Dendritic cell treated with granulocyte-macrophage colony-stimulating factor and Interleukin-4, amounts not matched to agents 40 ng/mL and 50 ng/mL, for 4 days (primary cell): ENCODE measurements around the gene JDP2.
A peak's percentile ranks its signal among the peaks of the same experiment; 100 is the strongest.
"Not testable (repeated sequence)": the region's sequence is repeated elsewhere in the genome, so short reads cannot be mapped to it uniquely, and the experiment has no call there.

Experiments used
- H3K27ac Mint-ChIP-seq: one replicate; pipeline ENCODE4 v1.8.0; 2022; ENCODE audit warnings: mild to moderate bottlenecking, mixed read lengths
- H3K27me3 Mint-ChIP-seq: one replicate; pipeline ENCODE4 v1.8.0; 2022; ENCODE audit warnings: mild to moderate bottlenecking, mixed read lengths
- H3K36me3 Mint-ChIP-seq: one replicate; pipeline ENCODE4 v1.8.0; 2022; ENCODE audit warnings: low read depth, mixed read lengths
- H3K4me1 Mint-ChIP-seq: one replicate; pipeline ENCODE4 v1.8.0; 2022; ENCODE audit warnings: low read depth, mixed read lengths
- H3K4me3 Mint-ChIP-seq: one replicate; pipeline ENCODE4 v1.8.0; 2022; ENCODE audit warnings: mild to moderate bottlenecking, moderate library complexity, mixed read lengths
- H3K9me3 Mint-ChIP-seq: one replicate; pipeline ENCODE4 v1.8.0; 2022; ENCODE audit warnings: mixed read lengths
- intact Hi-C: fragments of 100-400 bp; cut with micrococcal nuclease; formaldehyde crosslinking; loops from one replicate; pipeline ENCODE4 v1.15.0; 2022

Gene JDP2

GRCh38 chr14:75427482-75428229, at the start of gene JDP2:
Gene JDP2, plus strand, starts transcription at chr14:75428022. Its CDS starts 9,899 bp downstream, at chr14:75437921.
- H3K36me3 Mint-ChIP-seq = peaks cover 15% of the 10 kb centered on the region
- peaks cover 49% of the 10 kb centered on the region for H3K4me1 Mint-ChIP-seq
- intact Hi-C loops = loop anchor here (2.0 to 10.0 kb wide), 3 partner anchors 45 to 293 kb away; no protein-coding TSS in a partner anchor
- peak within 1 kb of the TSS; percentile 81 for H3K27ac Mint-ChIP-seq
- peak within 1 kb of the TSS; percentile 78 for H3K4me3 Mint-ChIP-seq
- H3K9me3 Mint-ChIP-seq = no peaks in the 10 kb centered on the region
- H3K27me3 Mint-ChIP-seq = no peaks in the 10 kb centered on the region

- peaks cover 15% of the 10 kb centered on the region for H3K4me1 Mint-ChIP-seq
- no peaks in the 10 kb centered on the region for H3K27me3 Mint-ChIP-seq
- H3K27ac Mint-ChIP-seq = no peak overlapping the region
- intact Hi-C loops = no loop called here
- H3K4me3 Mint-ChIP-seq = no peak overlapping the region
- peaks cover 5% of the 10 kb centered on the region for H3K9me3 Mint-ChIP-seq
- H3K36me3 Mint-ChIP-seq = no peaks in the 10 kb centered on the region
Observed at GRCh38 chr14:75379246-75379929, 48.4 kb upstream of the JDP2 start.

- no peaks in the 10 kb centered on the region for H3K36me3 Mint-ChIP-seq
- peaks cover 5% of the 10 kb centered on the region for H3K9me3 Mint-ChIP-seq
- no peak overlapping the region for H3K4me3 Mint-ChIP-seq
- H3K27me3 Mint-ChIP-seq = no peaks in the 10 kb centered on the region
- no peak overlapping the region for H3K27ac Mint-ChIP-seq
- intact Hi-C loops = loop anchor here (5.0 kb wide), 1 partner anchor 47 kb away; the partner anchor contains the start of gene JDP2
- peaks cover 19% of the 10 kb centered on the region for H3K4me1 Mint-ChIP-seq
Observed at GRCh38 chr14:75379930-75380270, 47.9 kb upstream of the JDP2 start.

GRCh38 chr14:75380656-75381055, 47.2 kb upstream of the JDP2 start:
- peaks cover 19% of the 10 kb centered on the region for H3K4me1 Mint-ChIP-seq
- H3K9me3 Mint-ChIP-seq = peaks cover 5% of the 10 kb centered on the region
- intact Hi-C loops = loop anchor here (5.0 kb wide), 1 partner anchor 47 kb away; the partner anchor contains the start of gene JDP2

GRCh38 chr14:75381642-75382041, 46.2 kb upstream of the JDP2 start:
- H3K36me3 Mint-ChIP-seq = no peaks in the 10 kb centered on the region
- H3K9me3 Mint-ChIP-seq = peaks cover 1% of the 10 kb centered on the region
- no peaks in the 10 kb centered on the region for H3K27me3 Mint-ChIP-seq
- no peak overlapping the region for H3K4me3 Mint-ChIP-seq
- H3K27ac Mint-ChIP-seq = no peak overlapping the region
- intact Hi-C loops = loop anchor here (5.0 kb wide), 1 partner anchor 46 kb away; the partner anchor contains the start of gene JDP2
- peaks cover 19% of the 10 kb centered on the region for H3K4me1 Mint-ChIP-seq

More at GRCh38 chr14:75380656-75381055, 47.2 kb upstream of the JDP2 start:
- Mint-ChIP-seq H3K27ac (no peak overlapping the region), H3K4me3 (no peak overlapping the region), H3K36me3 (no peaks in the 10 kb centered on the region), H3K27me3 (no peaks in the 10 kb centered on the region)

- Mint-ChIP-seq H3K27ac (peak overlapping the region; percentile 52), H3K4me1 (peaks cover 19% of the 10 kb centered on the region)
- H3K9me3 Mint-ChIP-seq, H3K27me3 Mint-ChIP-seq, H3K4me3 Mint-ChIP-seq, H3K36me3 Mint-ChIP-seq: not testable (repeated sequence)
- intact Hi-C loops = loop anchor here (5.0 kb wide), 1 partner anchor 44 kb away; the partner anchor contains the start of gene JDP2
Observed at GRCh38 chr14:75383219-75383618, 44.6 kb upstream of the JDP2 start.

- peak overlapping the region; percentile 52 for H3K27ac Mint-ChIP-seq
- H3K9me3 Mint-ChIP-seq = no peaks in the 10 kb centered on the region
- no peaks in the 10 kb centered on the region for H3K27me3 Mint-ChIP-seq
- H3K4me3 Mint-ChIP-seq = no peak overlapping the region
- H3K36me3 Mint-ChIP-seq = no peaks in the 10 kb centered on the region
- peaks cover 19% of the 10 kb centered on the region for H3K4me1 Mint-ChIP-seq
- intact Hi-C loops = loop anchor here (5.0 kb wide), 1 partner anchor 44 kb away; the partner anchor contains the start of gene JDP2
Observed at GRCh38 chr14:75383721-75384120, 44.1 kb upstream of the JDP2 start.

GRCh38 chr14:75389679-75390078, 38.1 kb upstream of the JDP2 start:
- no peaks in the 10 kb centered on the region for H3K36me3 Mint-ChIP-seq
- no peak overlapping the region for H3K4me3 Mint-ChIP-seq
- no peaks in the 10 kb centered on the region for H3K9me3 Mint-ChIP-seq
- H3K4me1 Mint-ChIP-seq = peaks cover 1% of the 10 kb centered on the region
- H3K27ac Mint-ChIP-seq = no peak overlapping the region
- H3K27me3 Mint-ChIP-seq = no peaks in the 10 kb centered on the region
- intact Hi-C loops = no loop called here

- no peaks in the 10 kb centered on the region for H3K4me1 Mint-ChIP-seq
- H3K9me3 Mint-ChIP-seq = no peaks in the 10 kb centered on the region
- H3K27me3 Mint-ChIP-seq = no peaks in the 10 kb centered on the region
- intact Hi-C loops = no loop called here
- H3K27ac Mint-ChIP-seq = no peak overlapping the region
- H3K4me3 Mint-ChIP-seq = no peak overlapping the region
- no peaks in the 10 kb centered on the region for H3K36me3 Mint-ChIP-seq
Observed at GRCh38 chr14:75390183-75390582, 37.6 kb upstream of the JDP2 start.

GRCh38 chr14:75391953-75392352, 35.9 kb upstream of the JDP2 start:
- H3K27me3 Mint-ChIP-seq = no peaks in the 10 kb centered on the region
- H3K4me3 Mint-ChIP-seq = no peak overlapping the region
- H3K27ac Mint-ChIP-seq = no peak overlapping the region
- H3K4me1 Mint-ChIP-seq = no peaks in the 10 kb centered on the region
- no peaks in the 10 kb centered on the region for H3K9me3 Mint-ChIP-seq
- intact Hi-C loops = no loop called here
- H3K36me3 Mint-ChIP-seq = no peaks in the 10 kb centered on the region

- H3K4me1 Mint-ChIP-seq = no peaks in the 10 kb centered on the region
- H3K27me3 Mint-ChIP-seq = no peaks in the 10 kb centered on the region
- intact Hi-C loops = no loop called here
- H3K4me3 Mint-ChIP-seq = no peak overlapping the region
- no peaks in the 10 kb centered on the region for H3K36me3 Mint-ChIP-seq
- H3K27ac Mint-ChIP-seq = no peak overlapping the region
- no peaks in the 10 kb centered on the region for H3K9me3 Mint-ChIP-seq
Observed at GRCh38 chr14:75392686-75393641, 34.9 kb upstream of the JDP2 start.

GRCh38 chr14:75393794-75394193, 34.0 kb upstream of the JDP2 start:
- Mint-ChIP-seq H3K36me3 (no peaks in the 10 kb centered on the region), H3K27me3 (no peaks in the 10 kb centered on the region), H3K27ac (no peak overlapping the region), H3K4me3 (no peak overlapping the region), H3K4me1 (no peaks in the 10 kb centered on the region), H3K9me3 (no peaks in the 10 kb centered on the region)
- intact Hi-C loops = no loop called here

- intact Hi-C loops = no loop called here
- Mint-ChIP-seq H3K36me3 (no peaks in the 10 kb centered on the region), H3K4me3 (no peak overlapping the region), H3K27ac (no peak overlapping the region), H3K27me3 (no peaks in the 10 kb centered on the region), H3K9me3 (no peaks in the 10 kb centered on the region), H3K4me1 (peaks cover 20% of the 10 kb centered on the region)
Observed at GRCh38 chr14:75395862-75396261, 32.0 kb upstream of the JDP2 start.
